VCaP (cell line): ENCODE results near the gene KNDC1.

Experiments
- H3K27ac ChIP-seq: fragments of 450-650 bp; 2 replicates; pipeline ENCODE4 v1.5.1; 2017
- TF ChIP-seq, protein P1 (sequence below): fragments of 450-650 bp; conservative IDR thresholded peaks from 2 replicates; pipeline ENCODE4 v1.5.1; 2017; ENCODE audit warnings: mild to moderate bottlenecking, moderate library complexity

The KNDC1 gene

DNA sequence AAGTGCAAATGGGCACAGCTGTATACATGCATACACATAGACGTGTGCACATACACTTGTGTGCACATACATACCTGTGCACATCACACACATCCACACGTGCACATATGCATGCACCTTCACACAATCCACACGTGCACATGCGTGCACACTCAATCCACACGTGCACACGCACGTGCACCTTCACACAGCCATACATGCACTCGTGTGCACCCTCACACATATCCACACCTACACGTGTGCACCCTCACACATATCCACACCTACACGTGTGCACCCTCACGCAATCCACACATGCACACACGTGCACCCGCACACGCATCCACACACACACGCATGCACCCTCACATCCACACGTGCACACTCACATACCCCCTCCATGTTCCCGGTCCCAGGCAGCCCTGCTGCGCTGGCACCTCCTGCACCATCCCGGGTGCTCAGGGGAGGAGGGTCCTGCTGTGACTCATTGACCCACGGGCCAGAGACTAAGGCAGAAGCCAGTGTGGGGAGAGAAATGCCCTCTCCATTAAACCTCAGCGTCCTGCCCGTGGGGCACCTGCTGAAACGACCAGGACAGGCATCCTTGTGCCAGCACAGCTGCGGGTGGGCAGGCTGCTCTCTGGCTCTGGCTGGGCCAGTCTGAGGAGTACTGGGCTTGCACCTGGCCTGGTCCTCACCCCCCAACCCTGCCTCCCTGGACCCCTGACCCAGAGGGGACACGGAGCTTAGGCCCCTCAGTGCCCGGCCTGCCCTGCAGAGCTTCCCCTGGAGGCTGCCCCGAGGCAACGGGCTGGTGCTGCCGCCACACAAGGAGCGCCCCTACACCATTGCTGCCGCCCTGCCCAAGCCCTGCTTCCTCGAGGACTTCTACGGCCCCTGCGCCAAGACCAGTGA, 52.2 kb downstream of the KNDC1 start:
- H3K27ac ChIP-seq: no peak overlapping the region
- TF ChIP-seq, protein P1, sequence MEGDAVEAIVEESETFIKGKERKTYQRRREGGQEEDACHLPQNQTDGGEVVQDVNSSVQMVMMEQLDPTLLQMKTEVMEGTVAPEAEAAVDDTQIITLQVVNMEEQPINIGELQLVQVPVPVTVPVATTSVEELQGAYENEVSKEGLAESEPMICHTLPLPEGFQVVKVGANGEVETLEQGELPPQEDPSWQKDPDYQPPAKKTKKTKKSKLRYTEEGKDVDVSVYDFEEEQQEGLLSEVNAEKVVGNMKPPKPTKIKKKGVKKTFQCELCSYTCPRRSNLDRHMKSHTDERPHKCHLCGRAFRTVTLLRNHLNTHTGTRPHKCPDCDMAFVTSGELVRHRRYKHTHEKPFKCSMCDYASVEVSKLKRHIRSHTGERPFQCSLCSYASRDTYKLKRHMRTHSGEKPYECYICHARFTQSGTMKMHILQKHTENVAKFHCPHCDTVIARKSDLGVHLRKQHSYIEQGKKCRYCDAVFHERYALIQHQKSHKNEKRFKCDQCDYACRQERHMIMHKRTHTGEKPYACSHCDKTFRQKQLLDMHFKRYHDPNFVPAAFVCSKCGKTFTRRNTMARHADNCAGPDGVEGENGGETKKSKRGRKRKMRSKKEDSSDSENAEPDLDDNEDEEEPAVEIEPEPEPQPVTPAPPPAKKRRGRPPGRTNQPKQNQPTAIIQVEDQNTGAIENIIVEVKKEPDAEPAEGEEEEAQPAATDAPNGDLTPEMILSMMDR: no peak

DNA sequence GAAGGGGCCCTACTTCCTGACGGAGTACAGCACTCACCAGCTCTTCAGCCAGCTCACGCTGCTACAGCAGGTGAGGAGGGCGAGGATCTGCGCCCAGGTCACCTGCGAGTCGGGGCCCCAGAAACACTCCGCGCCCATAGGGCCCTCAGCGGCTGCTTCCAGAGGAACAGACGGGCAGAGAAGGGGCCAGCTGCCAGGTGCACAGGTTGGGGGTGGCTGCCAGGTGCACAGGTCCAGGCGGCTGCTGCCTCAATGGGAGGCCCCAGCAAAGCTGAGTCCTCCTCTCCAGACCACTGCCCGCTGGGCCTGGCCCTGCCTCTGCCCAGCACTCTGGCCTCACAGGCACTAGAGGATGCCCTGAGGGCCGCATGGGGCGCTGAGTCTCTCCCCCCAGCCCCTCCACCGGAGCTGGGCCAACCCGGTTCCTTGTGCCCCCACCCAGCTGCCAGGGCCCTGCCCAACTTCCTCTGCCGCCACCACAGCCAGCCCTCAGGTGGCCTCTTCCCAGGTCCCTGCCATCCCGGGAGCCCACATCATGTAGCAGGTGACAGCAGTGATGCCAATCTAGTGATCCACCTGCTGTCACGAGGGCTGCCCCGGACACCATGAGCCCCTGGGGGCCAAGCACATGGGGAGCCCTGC, 53.0 kb downstream of the KNDC1 start:
- H3K27ac ChIP-seq: no peak overlapping the region
- TF ChIP-seq, protein P1: no peak

DNA sequence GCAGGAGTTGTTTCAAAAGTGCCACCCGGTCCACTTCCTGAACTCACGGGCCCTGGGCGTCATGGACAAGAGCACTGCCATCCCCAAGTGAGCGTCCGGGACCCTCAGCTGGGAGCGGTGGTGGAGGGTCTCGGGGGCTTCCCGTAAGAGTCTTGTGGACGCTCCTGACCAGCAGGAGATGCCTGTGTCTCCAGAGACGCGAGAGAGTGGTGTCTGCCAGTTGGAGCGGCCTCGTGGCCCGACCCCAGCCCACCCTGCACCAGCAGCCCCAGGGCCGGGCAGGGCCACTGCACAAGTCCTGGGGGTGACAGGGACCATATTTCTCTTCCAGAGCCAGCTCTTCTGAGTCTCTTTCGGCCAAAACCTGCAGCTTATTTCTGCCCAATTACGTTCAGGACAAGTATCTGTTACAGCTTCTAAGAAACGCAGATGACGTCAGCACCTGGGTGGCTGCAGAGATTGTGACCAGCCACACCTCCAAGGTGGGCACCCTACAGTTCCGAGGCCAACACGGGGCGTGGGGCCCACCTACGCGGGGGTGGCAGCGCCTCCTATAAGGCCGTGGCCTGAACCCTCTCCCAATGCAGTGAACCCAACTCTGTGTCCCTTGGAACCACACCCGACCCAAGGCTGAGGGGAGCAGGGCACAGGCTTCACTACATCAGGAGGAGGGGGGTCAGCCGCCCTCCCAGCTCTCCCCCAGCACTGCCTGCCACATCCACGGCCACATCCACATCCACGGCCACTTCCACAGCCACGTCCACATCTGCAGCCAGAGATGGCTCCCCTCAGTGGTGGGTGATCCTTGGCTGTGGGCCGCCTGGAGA, 53.8 kb downstream of the KNDC1 start:
- TF ChIP-seq, protein P1: no peak
- H3K27ac ChIP-seq: no peak overlapping the region

DNA sequence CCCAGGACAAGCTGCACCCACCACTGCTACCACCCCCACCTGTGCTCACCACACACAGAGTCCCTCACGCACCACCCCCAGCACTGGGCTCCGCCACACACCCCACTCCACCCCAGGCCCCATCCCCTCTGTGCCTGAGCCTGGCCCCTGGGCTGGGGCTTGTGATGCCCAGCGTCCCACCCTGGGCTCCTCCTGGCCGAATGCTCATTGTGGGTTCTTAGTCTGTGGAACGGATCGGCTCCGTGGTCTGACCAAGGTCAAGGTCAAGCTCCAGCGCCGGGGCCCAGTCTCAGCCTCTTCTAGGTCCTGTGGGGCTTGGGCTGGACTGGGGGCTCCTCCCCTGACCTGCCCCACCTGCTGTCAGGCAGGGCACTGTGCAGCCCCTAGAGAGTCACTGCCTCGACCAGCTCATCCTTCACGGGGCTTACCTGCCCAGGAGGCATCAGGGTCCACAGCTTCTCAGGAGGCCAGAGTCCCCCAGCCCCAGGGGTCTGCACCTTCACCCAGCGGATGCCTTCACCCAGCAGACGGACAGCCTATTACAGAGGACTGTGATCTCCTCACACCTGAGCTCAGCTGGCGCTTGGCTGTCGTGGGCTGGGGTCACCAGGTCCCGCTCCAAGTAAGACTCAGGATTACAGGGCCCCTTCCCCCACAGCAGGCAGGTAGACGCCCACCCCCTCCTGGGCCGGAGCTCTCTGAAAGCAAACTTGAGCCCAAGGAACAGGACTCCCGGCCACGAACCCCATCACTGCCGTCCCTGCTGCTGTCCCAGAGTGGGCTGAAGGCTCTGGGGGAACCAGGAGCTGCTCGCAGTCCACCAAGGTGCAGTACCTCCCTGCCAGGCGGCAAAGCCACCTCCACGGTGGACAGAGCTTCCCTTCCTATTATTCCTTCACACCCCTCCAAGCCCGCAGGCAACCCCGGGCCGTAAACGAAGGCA, 54.7 kb downstream of the KNDC1 start:
- TF ChIP-seq, protein P1: no peak
- no peak overlapping the region for H3K27ac ChIP-seq

DNA sequence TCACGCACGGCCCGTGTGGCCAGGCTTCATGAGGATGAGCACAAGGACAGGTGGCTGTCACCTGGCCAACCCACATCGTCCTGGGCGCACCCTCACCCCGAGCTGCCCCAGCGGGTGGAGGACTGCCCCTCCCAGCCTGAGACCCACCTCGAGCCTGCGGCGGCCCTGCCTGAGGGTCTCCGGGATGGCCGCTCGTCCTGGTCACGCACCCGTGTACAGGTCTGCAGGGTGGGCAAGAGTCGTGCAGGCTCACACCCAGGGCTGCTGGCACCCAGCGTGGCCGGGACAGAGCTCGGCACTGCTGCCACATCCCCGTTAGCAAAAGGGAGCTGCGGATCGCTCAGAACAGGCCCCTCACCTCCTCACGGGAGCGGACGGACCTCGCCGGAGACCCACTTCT, 55.6 kb downstream of the KNDC1 start:
- H3K27ac ChIP-seq: no peak overlapping the region
- TF ChIP-seq, protein P1: no peak

DNA sequence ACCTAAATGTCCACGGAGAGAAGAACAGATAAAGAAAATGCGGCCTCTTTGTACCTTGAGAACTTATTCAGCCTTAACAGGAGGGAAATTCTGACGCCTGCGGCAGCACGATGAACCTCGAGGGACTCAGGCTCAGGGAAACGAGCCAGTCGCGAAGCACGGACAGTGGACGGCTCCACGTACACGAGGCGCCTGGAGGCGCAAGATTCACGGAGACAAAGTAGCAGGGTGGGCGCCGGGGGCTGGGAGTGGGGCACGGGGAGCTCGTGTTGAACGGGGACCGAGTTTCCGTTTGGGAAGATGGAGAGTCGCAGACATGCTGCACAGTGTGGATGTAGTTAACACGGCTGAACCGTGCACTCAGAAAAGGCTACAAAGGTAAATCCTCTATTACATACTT, 56.8 kb downstream of the KNDC1 start:
- TF ChIP-seq, protein P1: no peak
- no peak overlapping the region for H3K27ac ChIP-seq
